SK-N-SH (cell line): ENCODE measurements around the gene KSR2. TPM values are rescaled to one million over a fixed set of nuclear protein-coding genes. Genes with fewer than 3 reads are reported as not detected.

Experiments
- CTCF ChIA-PET: fragments of 300-600, 350-600 bp; formaldehyde crosslinking; extraction: SDS; loops from one replicate; lab custom pipeline; 2021; lab: Yijun Ruan, JAX
- POLR2A ChIA-PET: fragments of 350-600 bp; sonication (Branson Sonifier 250); formaldehyde crosslinking; extraction: SDS; loops from one replicate; lab custom pipeline; 2020; ENCODE audit warnings: antibody characterized with exemption, inconsistent platforms; lab: Yijun Ruan, JAX
- DNase-seq: peaks from one replicate; pipeline ENCODE4 v3.0.0; 2012
- H2AFZ ChIP-seq: fragments of 200-600 bp; sonication (generic); 2 replicates; pipeline ENCODE4 v1.8.1; 2016; ENCODE audit warnings: antibody characterized with exemption, mild to moderate bottlenecking, low read depth
- H3F3A ChIP-seq: fragments of 200-600 bp; sonication (generic); replicated peaks from 2 replicates; pipeline ENCODE3; 2016; ENCODE audit warnings: antibody characterized with exemption, mild to moderate bottlenecking; ENCODE audit not compliant: insufficient read depth
- H3K27ac ChIP-seq, 2 experiments: fragments of 200-500 bp in 1 of 2; fragments of 200-600 bp in 1 of 2; sonication (Bioruptor generic) in 1 of 2; sonication (generic), shearing (Covaris generic) in 1 of 2; 2 replicates each; pipeline versions ENCODE4 v1.5.1 to v1.6.1; 2014 to 2016; ENCODE audit warnings: low read depth in 2 of 2, inconsistent platforms in 1 of 2, low read length in 1 of 2, mild to moderate bottlenecking in 1 of 2, mixed read lengths in 1 of 2
- H3K27me3 ChIP-seq: fragments of 200-600 bp; sonication (generic), shearing (Covaris generic); 2 replicates; pipeline ENCODE4 v1.6.1; 2016; ENCODE audit warnings: mixed run types; ENCODE audit not compliant: insufficient read depth
- H3K36me3 ChIP-seq, 2 experiments: fragments of 200-500 bp in 1 of 2; fragments of 200-600 bp in 1 of 2; sonication (Bioruptor generic) in 1 of 2; sonication (generic) in 1 of 2; replicated peaks in 1 of 2; 2 replicates each; pipeline versions ENCODE3 to v1.5.1; 2014 to 2016; ENCODE audit warnings: low read length in 1 of 2, mild to moderate bottlenecking in 1 of 2; ENCODE audit not compliant: insufficient read depth in 2 of 2, control insufficient read depth in 1 of 2
- H3K4me1 ChIP-seq, 2 experiments: fragments of 200-500 bp in 1 of 2; fragments of 200-600 bp in 1 of 2; sonication (Bioruptor generic) in 1 of 2; sonication (generic), shearing (Covaris generic) in 1 of 2; 2 replicates each; pipeline versions ENCODE4 v1.5.1 to v1.6.1; 2014 to 2016; ENCODE audit warnings: low read depth in 1 of 2, low read length in 1 of 2, mixed run types in 1 of 2; ENCODE audit not compliant: insufficient read depth in 2 of 2, control insufficient read depth in 1 of 2
- H3K4me2 ChIP-seq: fragments of 200-600 bp; sonication (generic), shearing (Covaris generic); 2 replicates; pipeline ENCODE4 v1.6.1; 2017; ENCODE audit warnings: mixed run types
- H3K4me3 ChIP-seq, 2 experiments: fragments of 200-500 bp in 1 of 2; fragments of 200-600 bp in 1 of 2; sonication (Bioruptor generic) in 1 of 2; sonication (generic), shearing (Covaris generic) in 1 of 2; 2 replicates each; pipeline versions ENCODE4 v1.5.1 to v1.8.1; 2014 to 2016; ENCODE audit warnings: low read depth in 2 of 2, inconsistent platforms in 1 of 2, low read length in 1 of 2, mild to moderate bottlenecking in 1 of 2, mixed read lengths in 1 of 2, moderate library complexity in 1 of 2
- H3K79me2 ChIP-seq: fragments of 200-600 bp; sonication (generic); 2 replicates; pipeline ENCODE4 v1.8.1; 2017; ENCODE audit warnings: mild to moderate bottlenecking; ENCODE audit not compliant: insufficient read depth
- H3K9ac ChIP-seq: fragments of 200-600 bp; sonication (generic); 2 replicates; pipeline ENCODE4 v1.6.1; 2017; ENCODE audit warnings: mixed run types
- H3K9me2 ChIP-seq: fragments of 200-600 bp; sonication (generic); 2 replicates; pipeline ENCODE4 v1.6.1; 2017; ENCODE audit warnings: mixed run types
- H3K9me3 ChIP-seq: fragments of 200-600 bp; sonication (generic); 2 replicates; pipeline ENCODE4 v1.6.1; 2017; ENCODE audit warnings: mixed run types, mild to moderate bottlenecking, moderate library complexity
- H4K20me1 ChIP-seq: fragments of 200-600 bp; sonication (generic); 2 replicates; pipeline ENCODE4 v1.6.1; 2017; ENCODE audit warnings: mild to moderate bottlenecking, mixed run types; ENCODE audit not compliant: insufficient read depth
- CHD2 ChIP-seq: fragments of 150-350 bp; IDR thresholded peaks from 2 replicates; pipeline ENCODE4 v1.6.1; 2018; ENCODE audit warnings: low read length; ENCODE audit not compliant: partially characterized antibody
- ELF1 ChIP-seq: IDR thresholded peaks from 2 replicates; pipeline ENCODE4 v1.4.0; 2012
- EP300 ChIP-seq, 2 experiments: IDR thresholded peaks; 2 replicates each; pipeline versions ENCODE4 v1.4.0 to v1.6.1; 2012; ENCODE audit warnings: borderline replicate concordance in 1 of 2, low read depth in 1 of 2, low read length in 1 of 2
- FOSL2 ChIP-seq: IDR thresholded peaks from 2 replicates; pipeline ENCODE4 v1.4.0; 2012; ENCODE audit warnings: low read depth, mild to moderate bottlenecking, moderate library complexity, borderline replicate concordance
- FOXJ3 ChIP-seq: sonication (generic); formaldehyde crosslinking; IDR thresholded peaks from 2 replicates; pipeline ENCODE4 v1.5.1; 2020; ENCODE audit warnings: mild to moderate bottlenecking, missing genetic modification reagents
- GABPA ChIP-seq: IDR thresholded peaks from 2 replicates; pipeline ENCODE4 v1.4.0; 2012; ENCODE audit warnings: low read depth, mild to moderate bottlenecking
- MAX ChIP-seq: IDR thresholded peaks from 2 replicates; pipeline ENCODE4 v1.4.0; 2012; ENCODE audit warnings: low read depth
- MXI1 ChIP-seq: IDR thresholded peaks from 2 replicates; pipeline ENCODE4 v1.6.1; 2012; ENCODE audit warnings: mild to moderate bottlenecking, low read depth, low read length, improper control_type of control experiment
- NFIC ChIP-seq: IDR thresholded peaks from 2 replicates; pipeline ENCODE4 v1.4.0; 2012; ENCODE audit warnings: borderline replicate concordance
- RAD21 ChIP-seq: IDR thresholded peaks from 2 replicates; pipeline ENCODE4 v1.6.1; 2012; ENCODE audit warnings: mild to moderate bottlenecking, low read length
- RXRA ChIP-seq: IDR thresholded peaks from 2 replicates; pipeline ENCODE4 v1.4.0; 2012; ENCODE audit warnings: low read depth, mild to moderate bottlenecking, borderline replicate concordance
- SIN3A ChIP-seq: IDR thresholded peaks from 2 replicates; pipeline ENCODE4 v1.6.1; 2012; ENCODE audit warnings: low read depth, mild to moderate bottlenecking, low read length, moderate library complexity, borderline replicate concordance
- SMC3 ChIP-seq: IDR thresholded peaks from 2 replicates; pipeline ENCODE4 v1.6.1; 2012; ENCODE audit warnings: low read depth, low read length, improper control_type of control experiment
- TAF1 ChIP-seq: IDR thresholded peaks from 2 replicates; pipeline ENCODE4 v1.6.1; 2012; ENCODE audit warnings: low read depth, mild to moderate bottlenecking, low read length, moderate library complexity, borderline replicate concordance
- TCF12 ChIP-seq: IDR thresholded peaks from 2 replicates; pipeline ENCODE4 v1.4.0; 2012
- TEAD4 ChIP-seq: IDR thresholded peaks from 2 replicates; pipeline ENCODE4 v1.4.0; 2012; ENCODE audit warnings: mild to moderate bottlenecking, borderline replicate concordance; ENCODE audit not compliant: insufficient read depth
- USF1 ChIP-seq: IDR thresholded peaks from 2 replicates; pipeline ENCODE4 v1.4.0; 2012; ENCODE audit warnings: low read depth, borderline replicate concordance
- USF2 ChIP-seq: fragments of 150-350 bp; IDR thresholded peaks from 2 replicates; pipeline ENCODE4 v1.6.1; 2017; ENCODE audit warnings: antibody characterized with exemption, low read length, low read depth, borderline replicate concordance
- WGBS: methylation state at CpG from one replicate; pipeline ENCODE4 v1.1.6; 2017; ENCODE audit warnings: low lambda C conversion rate; 5-methylcytosine and 5-hydroxymethylcytosine counted together
- polyA plus RNA-seq, 3 experiments: library from polyadenylated mRNA; depleted of rRNA; stranded (reverse); fragments of >200 nt; gene quantifications; 2 replicates each; pipeline ENCODE4 v1.2.3, GENCODE V29; 2012
- TF ChIP-seq, protein P1 (sequence below): IDR thresholded peaks from 2 replicates; pipeline ENCODE4; 2012
- TF ChIP-seq, protein P2 (sequence below): fragments of 150-350 bp; IDR thresholded peaks from 2 replicates; pipeline ENCODE4 v1.6.1; 2016; ENCODE audit warnings: mild to moderate bottlenecking, low read depth, low read length

KSR2 gene
- polyA plus RNA-seq, 1 of the 3 experiments (the other 2 are of a cell fraction) = 0.12 TPM

DNA sequence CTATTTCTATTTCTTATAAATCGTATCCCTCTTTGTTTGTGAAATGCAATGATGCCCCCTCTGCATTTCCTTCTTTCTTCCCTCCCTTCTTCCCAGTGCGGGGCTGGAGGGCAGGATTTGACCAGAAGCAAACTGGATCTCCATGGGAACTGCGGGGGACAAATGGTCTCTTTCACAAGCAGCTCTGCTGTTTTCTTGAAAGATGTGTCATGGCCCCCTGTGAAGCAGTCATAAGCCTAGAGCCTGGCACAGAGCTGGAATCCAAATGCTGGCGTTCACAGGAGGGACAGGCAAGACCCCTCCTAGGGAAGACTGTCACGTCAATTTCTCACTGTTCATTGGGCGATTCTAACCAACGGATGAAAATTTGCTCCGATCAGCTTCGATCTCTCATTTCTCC, 403.9 kb downstream of the KSR2 start:
- no peak overlapping the region for H3K27ac ChIP-seq
- DNase-seq = no peak
- CTCF ChIA-PET = interaction anchor here (0.9 kb wide), 1 partner anchor 328 kb away, joined by 4 read pairs; no protein-coding TSS in a partner anchor
- TF ChIP-seq CHD2 = no peak
- TF ChIP-seq USF2 = no peak
- TF ChIP-seq TEAD4 = no peak
- TF ChIP-seq TCF12 = no peak
- TF ChIP-seq ELF1 = no peak
- TF ChIP-seq SMC3 = no peak
- TF ChIP-seq, protein P1, sequence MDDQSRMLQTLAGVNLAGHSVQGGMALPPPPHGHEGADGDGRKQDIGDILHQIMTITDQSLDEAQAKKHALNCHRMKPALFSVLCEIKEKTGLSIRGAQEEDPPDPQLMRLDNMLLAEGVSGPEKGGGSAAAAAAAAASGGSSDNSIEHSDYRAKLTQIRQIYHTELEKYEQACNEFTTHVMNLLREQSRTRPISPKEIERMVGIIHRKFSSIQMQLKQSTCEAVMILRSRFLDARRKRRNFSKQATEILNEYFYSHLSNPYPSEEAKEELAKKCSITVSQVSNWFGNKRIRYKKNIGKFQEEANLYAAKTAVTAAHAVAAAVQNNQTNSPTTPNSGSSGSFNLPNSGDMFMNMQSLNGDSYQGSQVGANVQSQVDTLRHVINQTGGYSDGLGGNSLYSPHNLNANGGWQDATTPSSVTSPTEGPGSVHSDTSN = no peak
- TF ChIP-seq FOSL2 = no peak
- no peak for TF ChIP-seq TAF1
- TF ChIP-seq RXRA = no peak
- TF ChIP-seq, protein P2, sequence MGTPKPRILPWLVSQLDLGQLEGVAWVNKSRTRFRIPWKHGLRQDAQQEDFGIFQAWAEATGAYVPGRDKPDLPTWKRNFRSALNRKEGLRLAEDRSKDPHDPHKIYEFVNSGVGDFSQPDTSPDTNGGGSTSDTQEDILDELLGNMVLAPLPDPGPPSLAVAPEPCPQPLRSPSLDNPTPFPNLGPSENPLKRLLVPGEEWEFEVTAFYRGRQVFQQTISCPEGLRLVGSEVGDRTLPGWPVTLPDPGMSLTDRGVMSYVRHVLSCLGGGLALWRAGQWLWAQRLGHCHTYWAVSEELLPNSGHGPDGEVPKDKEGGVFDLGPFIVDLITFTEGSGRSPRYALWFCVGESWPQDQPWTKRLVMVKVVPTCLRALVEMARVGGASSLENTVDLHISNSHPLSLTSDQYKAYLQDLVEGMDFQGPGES = no peak
- TF ChIP-seq MXI1 = no peak
- no peak for TF ChIP-seq RAD21
- TF ChIP-seq USF1 = no peak
- TF ChIP-seq GABPA = no peak
- no peak for TF ChIP-seq FOXJ3 (CRISPR knock-in tag)
- no peak for TF ChIP-seq MAX
- TF ChIP-seq NFIC = no peak
- TF ChIP-seq SIN3A = no peak
- TF ChIP-seq EP300 (IDR thresholded peaks at IDR 0.05; ENCODE audit: borderline replicate concordance in 1 of 2, low read depth in 1 of 2, low read length in 1 of 2) = no peak
- TF ChIP-seq, all 33 proteins: peak for 0
- no peaks in the 10 kb centered on the region for H3K27me3 ChIP-seq
- H3F3A ChIP-seq = no peaks in the 10 kb centered on the region
- no peaks in the 10 kb centered on the region; a peak in 1 of 4 replicates for H3K4me1 ChIP-seq
- no peaks in the 10 kb centered on the region for H3K9me3 ChIP-seq
- H3K79me2 ChIP-seq = no peaks in the 10 kb centered on the region
- POLR2A ChIA-PET = no interaction called here
- H3K4me2 ChIP-seq = no peak overlapping the region
- no peak overlapping the region for H3K4me3 ChIP-seq
- no peaks in the 10 kb centered on the region for H4K20me1 ChIP-seq
- H3K9ac ChIP-seq = no peak overlapping the region
- H3K36me3 ChIP-seq = no peaks in the 10 kb centered on the region
- H2AFZ ChIP-seq = no peak overlapping the region
- H3K9me2 ChIP-seq = no peaks in the 10 kb centered on the region
- WGBS = 62% methylated on average over 9 of the region's 9 CpGs
